Activated B cell treated with CpG ODN at 0.5 μM for 24 hours (primary cell): ENCODE measurements around the gene DHRS11. TPM values are rescaled to one million over a fixed set of nuclear protein-coding genes. Genes with fewer than 3 reads are reported as not detected.
"Not testable (repeated sequence)": the region's sequence is repeated elsewhere in the genome, so short reads cannot be mapped to it uniquely, and the experiment has no call there.

ENCODE experiments used
- ATAC-seq: fragments of 200-7000 bp; cut with Tn5 transposase; one replicate; pipeline ENCODE4 v1.10.0; 2021; ENCODE audit warnings: low read depth, mild to moderate bottlenecking, moderate library complexity
- CTCF ChIA-PET: fragments of 350-600 bp; sonication (Branson Sonifier 250); formaldehyde crosslinking; loops from one replicate; lab custom pipeline; 2021; ENCODE audit warnings: antibody characterized with exemption; lab: Charles Lee
- POLR2A ChIA-PET: fragments of 350-600 bp; sonication (Branson Sonifier 250); formaldehyde crosslinking; loops from one replicate; lab custom pipeline; 2021; ENCODE audit warnings: antibody characterized with exemption; lab: Charles Lee
- DNase-seq: peaks from one replicate; pipeline ENCODE4 v3.0.0; 2022
- H3K27ac Mint-ChIP-seq: one replicate; pipeline ENCODE4 v1.8.0; 2020; ENCODE audit warnings: mixed read lengths
- H3K27me3 Mint-ChIP-seq: one replicate; pipeline ENCODE4 v1.8.0; 2021; ENCODE audit warnings: mixed read lengths
- H3K36me3 Mint-ChIP-seq: one replicate; pipeline ENCODE4 v1.8.0; 2021; ENCODE audit warnings: low read depth, mixed read lengths
- H3K4me1 Mint-ChIP-seq: one replicate; pipeline ENCODE4 v1.8.0; 2021; ENCODE audit warnings: mixed read lengths
- H3K4me3 Mint-ChIP-seq: one replicate; pipeline ENCODE4 v1.8.0; 2020; ENCODE audit warnings: mild to moderate bottlenecking, mixed read lengths
- H3K9me3 Mint-ChIP-seq: one replicate; pipeline ENCODE4 v1.8.0; 2020; ENCODE audit warnings: mixed read lengths
- intact Hi-C: fragments of 100-400 bp; cut with micrococcal nuclease; formaldehyde crosslinking; loops from one replicate; pipeline ENCODE4 v1.15.1; 2024
- total RNA-seq: library from RNA; stranded (reverse); gene quantifications from 2 replicates; pipeline ENCODE4 v1.2.3, GENCODE V29; 2022
- TF ChIP-seq, protein P1 (sequence below): fragments of 200-600 bp; IDR thresholded peaks from one replicate; pipeline ENCODE4 v1.8.0; 2022; ENCODE audit warnings: antibody characterized with exemption, mild to moderate bottlenecking

DHRS11 gene
- total RNA-seq, 1 donor from 2014 or later: 7.7 TPM

- peak; percentile 13 for ATAC-seq
- peak overlapping the region; percentile 90 for H3K4me3 Mint-ChIP-seq
- peaks cover 15% of the 10 kb centered on the region for H3K36me3 Mint-ChIP-seq
- intact Hi-C loops: loop anchor here (1.0 to 5.0 kb wide), 6 partner anchors 10 to 792 kb away; partner anchors contain the start of genes AATF, DHRS11, GGNBP2 and MYO19
- no peaks in the 10 kb centered on the region for H3K27me3 Mint-ChIP-seq
- TF ChIP-seq, protein P1, sequence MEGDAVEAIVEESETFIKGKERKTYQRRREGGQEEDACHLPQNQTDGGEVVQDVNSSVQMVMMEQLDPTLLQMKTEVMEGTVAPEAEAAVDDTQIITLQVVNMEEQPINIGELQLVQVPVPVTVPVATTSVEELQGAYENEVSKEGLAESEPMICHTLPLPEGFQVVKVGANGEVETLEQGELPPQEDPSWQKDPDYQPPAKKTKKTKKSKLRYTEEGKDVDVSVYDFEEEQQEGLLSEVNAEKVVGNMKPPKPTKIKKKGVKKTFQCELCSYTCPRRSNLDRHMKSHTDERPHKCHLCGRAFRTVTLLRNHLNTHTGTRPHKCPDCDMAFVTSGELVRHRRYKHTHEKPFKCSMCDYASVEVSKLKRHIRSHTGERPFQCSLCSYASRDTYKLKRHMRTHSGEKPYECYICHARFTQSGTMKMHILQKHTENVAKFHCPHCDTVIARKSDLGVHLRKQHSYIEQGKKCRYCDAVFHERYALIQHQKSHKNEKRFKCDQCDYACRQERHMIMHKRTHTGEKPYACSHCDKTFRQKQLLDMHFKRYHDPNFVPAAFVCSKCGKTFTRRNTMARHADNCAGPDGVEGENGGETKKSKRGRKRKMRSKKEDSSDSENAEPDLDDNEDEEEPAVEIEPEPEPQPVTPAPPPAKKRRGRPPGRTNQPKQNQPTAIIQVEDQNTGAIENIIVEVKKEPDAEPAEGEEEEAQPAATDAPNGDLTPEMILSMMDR: no peak
- CTCF ChIA-PET: interaction anchor here (1.6 to 4.1 kb wide), 3 partner anchors 10 to 446 kb away, joined by 3 to 65 read pairs (median 7); no protein-coding TSS in a partner anchor
- no peak for DNase-seq
- peaks cover 33% of the 10 kb centered on the region for H3K4me1 Mint-ChIP-seq
- POLR2A ChIA-PET: interaction anchor here (0.8 to 3.0 kb wide), 10 partner anchors 8 to 792 kb away, joined by 3 to 33 read pairs (median 8); partner anchors contain the start of genes AATF, GGNBP2, MYO19 and PIGW
- H3K27ac Mint-ChIP-seq: peak overlapping the region; percentile 88
- no peaks in the 10 kb centered on the region for H3K9me3 Mint-ChIP-seq
These were observed 9.2 kb downstream of the DHRS11 start for GRCh38 chr17:36600936-36601302.

DNA sequence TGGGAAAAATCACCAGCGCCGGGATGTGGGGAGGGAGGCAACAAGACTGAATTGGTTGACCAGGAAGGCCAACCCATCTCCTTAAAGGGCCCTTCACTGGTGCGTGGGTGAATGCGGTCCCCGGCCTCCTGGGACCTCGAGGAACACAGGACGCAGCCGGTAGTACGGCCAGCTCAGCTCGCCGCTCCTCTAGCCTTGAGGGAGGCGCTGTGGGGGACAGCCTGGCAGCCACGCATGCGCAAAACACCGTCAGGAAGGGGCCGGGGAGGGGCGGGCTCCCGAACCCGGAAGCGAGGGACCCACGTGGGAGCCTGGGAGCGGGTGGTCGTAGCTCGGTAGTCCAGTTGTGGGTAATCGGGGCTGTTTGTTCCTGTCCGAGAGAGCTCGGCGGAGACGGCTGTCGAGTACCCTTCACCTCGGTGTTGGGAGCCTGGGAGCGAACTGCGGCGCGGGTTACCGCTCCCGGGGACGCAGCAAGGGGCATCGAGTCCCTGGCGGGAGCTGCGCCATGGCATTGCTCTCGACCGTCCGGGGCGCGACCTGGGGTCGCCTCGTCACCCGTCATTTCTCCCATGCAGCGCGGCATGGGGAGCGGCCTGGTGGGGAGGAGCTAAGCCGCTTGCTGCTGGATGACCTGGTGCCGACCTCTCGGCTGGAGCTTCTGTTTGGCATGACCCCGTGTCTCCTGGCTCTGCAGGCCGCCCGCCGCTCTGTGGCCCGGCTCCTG, 9.8 kb downstream of the DHRS11 start, which contains the start of gene MRM1:
MRM1 (plus strand) TSS at position 281 of the 727 bp plus-strand sequence; CDS start at position 509, 228 bp downstream.
- H3K36me3 Mint-ChIP-seq: peaks cover 15% of the 10 kb centered on the region
- peak within 1 kb of the TSS; percentile 88 for H3K27ac Mint-ChIP-seq
- peak; percentile 90 for ATAC-seq
- peak within 1 kb of the TSS; percentile 90 for H3K4me3 Mint-ChIP-seq
- DNase-seq: peak; percentile 84
- TF ChIP-seq, protein P1: no peak
- intact Hi-C loops: loop anchor here (1.0 to 5.0 kb wide), 8 partner anchors 10 to 795 kb away; partner anchors contain the start of genes AATF, DHRS11, GGNBP2 and MYO19
- ChIA-PET CTCF (interaction anchor here (0.8 to 4.1 kb wide), 9 partner anchors 8 to 772 kb away, joined by 3 to 65 read pairs (median 9); no protein-coding TSS in a partner anchor), POLR2A (interaction anchor here (0.5 to 3.0 kb wide), 15 partner anchors 9 to 1038 kb away, joined by 3 to 33 read pairs (median 4); partner anchors contain the start of genes AATF, CCL3, DHRS11 and GGNBP2)
- no peaks in the 10 kb centered on the region for H3K27me3 Mint-ChIP-seq
- no peaks in the 10 kb centered on the region for H3K9me3 Mint-ChIP-seq
- H3K4me1 Mint-ChIP-seq: peaks cover 35% of the 10 kb centered on the region

GRCh38 chr17:36602030-36602748, 10.5 kb downstream of the DHRS11 start:
- Mint-ChIP-seq H3K36me3 (peaks cover 15% of the 10 kb centered on the region), H3K27me3 (no peaks in the 10 kb centered on the region), H3K4me1 (peaks cover 35% of the 10 kb centered on the region), H3K9me3 (no peaks in the 10 kb centered on the region), H3K4me3 (peak overlapping the region; percentile 90), H3K27ac (peak overlapping the region; percentile 88)
- POLR2A ChIA-PET: interaction anchor here (0.5 to 3.0 kb wide), 19 partner anchors 8 to 1039 kb away, joined by 3 to 33 read pairs (median 3); partner anchors contain the start of genes AATF, CCL3, DHRS11 and GGNBP2
- TF ChIP-seq, protein P1: no peak
- DNase-seq: peak; percentile 20
- CTCF ChIA-PET: interaction anchor here (0.5 to 4.1 kb wide), 21 partner anchors 9 to 771 kb away, joined by 3 to 65 read pairs (median 5); partner anchors contain the start of gene AATF
- ATAC-seq: no peak
- intact Hi-C loops: loop anchor here (2.0 to 5.0 kb wide), 4 partner anchors 120 to 795 kb away; partner anchors contain the start of gene AATF

- peaks cover 17% of the 10 kb centered on the region for H3K36me3 Mint-ChIP-seq
- DNase-seq: peak; percentile 34
These were observed 11.3 kb downstream of the DHRS11 start for GRCh38 chr17:36602924-36603384.

DNA sequence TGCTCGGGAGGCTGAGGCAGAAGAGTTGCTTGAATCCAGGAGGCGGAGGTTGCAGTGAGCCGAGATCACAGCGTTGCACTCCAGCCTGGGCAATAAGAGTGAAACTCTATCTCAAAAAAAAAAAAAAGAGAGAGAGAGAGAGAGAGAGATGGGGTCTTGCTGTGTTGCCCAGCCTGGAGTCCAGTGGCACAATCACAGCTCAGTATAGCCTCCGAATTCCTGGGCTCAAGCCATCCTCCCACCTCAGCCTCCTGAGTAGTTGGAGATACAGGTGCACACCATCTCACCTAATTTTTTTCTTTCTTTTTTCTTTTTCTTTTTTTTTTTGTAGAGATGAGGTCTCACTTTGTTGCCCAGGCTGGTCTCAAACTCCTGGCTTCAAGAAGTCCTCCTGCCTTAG, 13.3 kb downstream of the DHRS11 start:
- H3K27ac Mint-ChIP-seq, H3K9me3 Mint-ChIP-seq, H3K27me3 Mint-ChIP-seq, intact Hi-C loops, POLR2A ChIA-PET, H3K4me3 Mint-ChIP-seq, CTCF ChIA-PET, DNase-seq, ATAC-seq: not testable (repeated sequence)
- Mint-ChIP-seq H3K36me3 (peaks cover 21% of the 10 kb centered on the region), H3K4me1 (peaks cover 50% of the 10 kb centered on the region)

More at GRCh38 chr17:36602924-36603384, 11.3 kb downstream of the DHRS11 start:
- peaks cover 35% of the 10 kb centered on the region for H3K4me1 Mint-ChIP-seq
- intact Hi-C loops: loop anchor here (1.0 to 5.0 kb wide), 6 partner anchors 119 to 794 kb away; partner anchors contain the start of gene AATF
- CTCF ChIA-PET: interaction anchor here (0.5 to 4.1 kb wide), 21 partner anchors 8 to 771 kb away, joined by 3 to 65 read pairs (median 3); partner anchors contain the start of gene AATF
- peak; percentile 43 for ATAC-seq
- H3K4me3 Mint-ChIP-seq: peak overlapping the region; percentile 90
- TF ChIP-seq, protein P1: no peak
- H3K9me3 Mint-ChIP-seq: no peaks in the 10 kb centered on the region
- POLR2A ChIA-PET: interaction anchor here (0.5 to 3.0 kb wide), 9 partner anchors 16 to 771 kb away, joined by 3 to 33 read pairs (median 4); partner anchors contain the start of genes AATF, GGNBP2, MYO19 and PIGW
- H3K27ac Mint-ChIP-seq: peak overlapping the region; percentile 24
- H3K27me3 Mint-ChIP-seq: no peaks in the 10 kb centered on the region
